ENCODE results near the gene ANXA6.
A peak's percentile ranks its signal among the peaks of the same experiment; 100 is the strongest.

ANXA6 gene

DNA sequence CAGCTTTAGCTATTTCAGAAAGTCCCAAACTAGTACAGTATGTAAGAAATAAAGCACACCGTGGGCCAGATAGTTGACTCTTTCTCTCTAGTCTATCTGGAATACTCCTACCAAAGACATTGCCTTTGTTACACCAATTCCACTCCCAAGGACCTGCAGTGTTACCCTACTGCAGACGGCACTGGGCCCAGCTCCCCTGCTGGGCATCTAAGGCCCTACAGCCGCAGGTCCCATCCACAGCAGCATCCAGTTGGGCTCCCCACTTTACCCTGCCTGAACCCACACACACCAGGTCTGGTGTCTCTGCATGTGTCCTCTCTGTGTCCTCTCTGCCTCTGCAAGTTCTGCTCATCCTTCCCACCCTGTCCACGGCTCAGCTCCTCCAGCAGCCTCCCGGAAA is 99.3 kb downstream of the ANXA6 start:
- DNase-seq, result no peak

DNA sequence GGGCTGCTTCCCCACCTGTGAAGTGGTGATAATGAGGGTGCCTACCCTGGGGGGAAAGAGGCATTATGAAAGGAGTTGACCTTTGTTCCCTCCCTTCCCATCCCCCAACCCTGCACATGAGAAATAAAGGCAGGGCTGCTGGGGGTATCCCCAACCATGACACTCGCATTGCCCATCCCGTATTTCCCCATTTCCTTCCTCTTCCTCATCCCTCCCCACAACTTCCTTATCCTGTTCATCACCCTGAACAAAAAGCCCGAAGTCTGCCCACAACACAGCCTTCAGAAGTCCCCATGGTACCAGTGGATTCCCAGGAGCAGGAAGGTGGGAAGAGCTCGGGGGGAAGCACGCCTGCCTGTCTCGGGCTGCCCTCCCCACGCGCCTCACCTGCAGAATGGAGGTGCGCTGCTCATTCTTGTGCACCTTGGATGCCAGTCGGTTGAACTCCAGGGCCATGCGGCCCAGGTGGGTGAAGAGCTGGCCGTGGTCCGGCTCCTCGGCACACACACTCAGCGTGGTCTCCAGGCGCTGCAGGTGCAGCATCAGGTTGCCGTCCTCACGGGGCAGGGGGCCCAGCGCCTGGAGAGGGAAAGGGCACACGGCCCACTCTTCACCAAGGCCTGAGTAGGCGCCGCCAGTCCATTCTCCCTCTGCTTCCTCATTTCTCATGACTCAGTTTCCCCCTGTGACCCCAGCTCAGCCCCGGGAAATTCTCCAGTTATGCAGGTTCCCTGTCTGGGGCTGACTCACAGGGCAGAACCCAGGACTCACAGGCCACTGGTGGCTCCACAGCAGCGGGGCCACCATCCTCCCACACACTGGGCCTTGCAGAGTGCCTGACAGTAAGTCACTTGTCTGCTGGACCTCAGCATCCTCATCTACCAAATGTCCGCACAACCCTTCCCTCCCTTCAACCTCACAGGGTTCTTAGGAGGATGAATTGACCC is 100.9 kb downstream of the ANXA6 start:
- DNase-seq, result no peak

DNA sequence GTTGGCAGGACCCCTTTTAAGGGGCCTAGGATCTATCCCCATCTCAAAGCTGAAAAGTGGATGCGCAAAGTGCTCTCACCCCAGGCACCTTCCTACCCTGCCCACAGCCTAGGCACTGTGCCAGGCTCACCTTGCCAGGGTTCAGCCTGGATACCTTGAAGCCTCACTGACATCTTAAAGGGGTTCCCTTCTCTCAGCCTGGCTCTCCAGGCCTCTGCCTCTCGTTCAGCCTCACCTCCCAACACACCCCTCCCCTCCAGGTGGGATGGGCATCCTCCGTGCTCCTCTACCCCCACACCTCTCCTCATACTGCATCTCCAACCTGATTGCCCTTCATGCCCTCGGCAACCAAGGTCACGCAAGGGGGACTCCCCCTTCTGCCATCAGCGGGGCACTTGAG is 102.2 kb downstream of the ANXA6 start:
- no peak for DNase-seq

DNA sequence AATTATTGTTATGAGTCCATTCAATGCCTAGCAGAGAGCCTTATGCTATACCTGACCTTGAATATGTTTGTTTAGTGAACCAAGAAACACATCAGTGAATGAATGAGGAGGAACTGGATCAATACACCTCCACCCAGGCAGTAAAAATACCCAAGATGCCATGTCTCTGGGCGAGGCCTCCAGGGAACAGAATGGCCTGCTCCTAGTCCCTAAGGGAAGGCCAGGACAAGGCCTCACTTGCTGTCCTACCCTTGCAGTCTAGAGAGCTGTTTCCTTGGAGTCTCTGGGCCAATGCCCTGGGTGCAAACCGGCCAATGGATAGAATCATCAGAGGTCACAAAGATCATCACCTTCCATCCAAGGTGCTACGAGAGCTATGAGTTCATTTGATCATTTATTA is 102.9 kb downstream of the ANXA6 start:
- DNase-seq, result no peak

DNA sequence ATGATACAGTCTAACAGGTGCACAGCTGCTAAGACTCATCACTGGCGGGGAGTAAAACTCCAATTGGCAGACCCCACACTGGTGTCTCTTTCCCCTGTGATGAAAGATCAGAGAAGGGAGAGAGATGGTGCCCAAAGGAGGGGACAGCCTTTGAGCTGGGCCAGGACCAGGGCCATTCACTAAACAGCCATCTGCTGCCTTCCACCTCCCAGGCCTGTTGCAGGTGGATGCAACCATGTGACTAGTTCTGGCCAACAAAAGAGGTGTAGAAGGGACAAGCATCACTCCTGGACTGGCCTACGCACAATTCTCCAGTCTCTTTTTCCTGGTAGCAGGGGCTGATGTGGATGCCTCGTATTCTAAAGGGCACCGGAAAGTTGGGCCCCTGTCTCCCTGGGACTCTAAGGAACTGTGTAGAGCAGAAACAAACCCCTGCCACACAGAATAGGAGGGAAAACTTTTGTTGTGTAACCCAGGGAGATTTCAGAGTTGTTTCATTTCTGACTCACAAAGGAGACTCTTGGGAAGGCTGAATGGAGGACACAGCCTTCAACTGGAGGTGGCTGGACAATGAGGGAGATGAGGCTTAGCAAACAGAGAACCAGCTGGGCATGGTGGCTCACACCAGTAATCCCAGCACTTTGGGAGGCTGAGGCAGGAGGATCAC is 103.7 kb downstream of the ANXA6 start:
- DNase-seq, result no peak

DNA sequence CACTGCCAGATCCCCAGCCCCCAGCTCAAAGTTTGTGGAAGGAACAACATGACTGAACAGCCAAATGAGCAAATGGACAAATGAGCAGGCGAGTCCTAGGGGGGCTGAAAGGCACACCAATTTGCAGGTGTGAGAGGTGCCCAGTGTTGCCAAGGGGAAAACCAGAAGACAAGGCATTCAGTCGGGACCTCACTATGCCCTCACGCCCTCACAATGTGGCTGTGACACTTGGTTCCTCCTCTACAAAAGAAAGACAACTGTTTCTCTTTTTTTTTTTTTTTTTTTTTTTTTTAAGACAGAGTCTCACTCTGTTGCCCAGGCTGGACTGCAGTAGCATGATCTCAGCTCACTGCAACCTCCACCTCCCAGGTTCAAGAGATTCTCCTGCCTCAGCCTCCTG is 104.7 kb downstream of the ANXA6 start:
- no peak for DNase-seq

DNA sequence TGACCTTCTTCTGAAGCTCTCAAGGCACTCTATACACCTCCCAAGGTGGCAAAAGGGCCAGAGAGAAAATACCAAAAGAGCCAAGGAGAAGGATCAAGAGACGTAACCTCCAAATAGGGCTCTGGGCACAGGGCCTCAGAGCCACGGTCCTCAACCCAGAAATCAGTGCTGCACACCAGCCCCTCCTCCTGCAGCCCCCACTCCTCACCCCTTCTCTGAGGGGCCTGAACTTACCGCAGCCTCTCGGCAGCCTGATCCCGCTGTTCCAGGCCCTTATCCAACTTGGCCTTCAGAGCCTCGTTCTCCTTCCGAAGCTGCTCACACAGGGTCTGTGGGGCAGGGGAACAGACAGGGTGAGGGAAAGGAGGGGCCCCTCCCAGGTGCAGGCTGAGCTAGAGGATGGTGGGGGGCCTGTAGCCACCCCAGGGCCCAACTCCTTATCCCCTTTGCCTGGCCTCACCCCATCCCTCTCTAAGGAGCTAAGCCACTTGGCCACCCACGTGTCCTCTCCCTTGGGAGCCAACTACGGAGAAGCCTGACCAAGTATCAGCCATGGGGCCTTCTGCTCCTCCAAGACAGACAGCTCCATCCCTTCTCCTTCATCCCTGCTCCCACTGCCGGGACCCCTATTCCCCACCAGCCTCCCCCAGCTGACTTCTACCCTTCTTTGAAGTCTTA is 105.5 kb downstream of the ANXA6 start:
- no peak for DNase-seq

DNA sequence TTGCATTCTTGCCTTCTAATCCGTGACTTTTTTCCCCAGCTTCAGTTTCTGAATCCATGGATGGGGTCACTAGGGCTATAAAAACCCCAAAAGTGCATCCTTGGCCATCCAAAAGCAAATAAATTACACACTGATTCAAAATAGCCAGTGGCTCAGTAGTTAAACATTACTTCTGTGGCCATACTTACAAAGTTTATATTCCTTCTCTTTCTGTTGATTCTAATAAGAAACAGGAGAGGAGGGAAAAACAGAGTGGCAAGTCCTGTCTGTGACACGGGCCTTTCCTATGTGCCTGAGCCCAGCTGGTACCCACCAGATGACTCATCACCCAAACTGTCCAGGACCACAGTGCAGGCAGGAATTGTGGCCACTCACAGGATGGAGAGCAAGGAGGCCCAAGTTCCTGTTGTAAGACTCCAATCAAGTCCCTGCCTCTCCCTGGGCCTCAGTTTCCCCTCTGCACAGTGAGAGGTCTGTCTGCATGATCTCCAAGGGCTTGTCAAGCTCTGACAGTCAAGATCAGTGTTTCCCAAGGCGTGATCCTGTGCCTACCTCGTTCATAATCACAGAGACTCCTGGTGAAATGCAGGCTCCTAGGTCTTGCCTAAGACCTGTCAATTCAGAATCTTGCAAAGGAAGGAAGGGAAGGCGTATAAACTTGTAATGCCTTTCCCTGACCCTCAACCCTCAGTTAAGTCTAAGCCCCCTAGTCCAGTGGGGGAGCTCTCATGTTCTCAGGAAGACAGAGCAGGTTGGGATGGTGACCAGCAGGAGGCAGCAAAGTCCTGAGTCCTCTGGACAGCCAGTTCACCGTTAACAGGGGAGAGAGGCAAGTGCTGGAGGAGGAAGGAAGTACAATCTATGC is 106.3 kb downstream of the ANXA6 start:
- peak; percentile 5 to 66 for DNase-seq
